Heart left ventricle (tissue), 16 donors: Measurements from ENCODE around the gene CEP85. TPM values are rescaled to one million over a fixed set of nuclear protein-coding genes. Genes with fewer than 3 reads are reported as not detected.
A peak's percentile ranks its signal among the peaks of the same experiment; 100 is the strongest.

Source experiments
- ATAC-seq, 4 donors: fragments of 200-7000 bp; cut with Tn5 transposase; one replicate each; pipeline ENCODE4 v1.9.1; 2020 to 2022; ENCODE audit warnings: moderate library complexity in 4 of 4, mild to moderate bottlenecking in 3 of 4, moderate number of reproducible peaks in 1 of 4
- DNase-seq, 5 donors: peaks; one replicate each; pipeline ENCODE4 v3.0.0-alpha.2; 2020
- H3K27ac ChIP-seq, 12 donors: fragments of 200-600 bp; sonication (generic) in 4 of 12; one replicate each; pipeline versions ENCODE4 v1.5.0 to v1.8.0; 2016 to 2022; ENCODE audit warnings: mild to moderate bottlenecking in 2 of 12
- H3K27me3 ChIP-seq, 9 donors: fragments of 200-600 bp; sonication (generic) in 2 of 9; one replicate each; pipeline versions ENCODE4 v1.5.1 to v1.8.0; 2016 to 2022; ENCODE audit warnings: mild to moderate bottlenecking in 3 of 9
- H3K36me3 ChIP-seq, 9 donors: fragments of 200-600 bp; sonication (generic) in 2 of 9; one replicate each; pipeline versions ENCODE4 v1.5.0 to v1.8.0; 2018 to 2022; ENCODE audit warnings: mild to moderate bottlenecking in 2 of 9
- H3K4me1 ChIP-seq, 12 donors: fragments of 200-600 bp; sonication (generic) in 4 of 12; one replicate each; pipeline versions ENCODE4 v1.5.0 to v1.8.0; 2016 to 2022; ENCODE audit warnings: mild to moderate bottlenecking in 3 of 12
- H3K4me3 ChIP-seq, 12 donors: fragments of 200-600 bp; sonication (generic) in 4 of 12; one replicate each; pipeline versions ENCODE4 v1.5.0 to v1.8.0; 2017 to 2022; ENCODE audit warnings: mild to moderate bottlenecking in 9 of 12, moderate library complexity in 4 of 12
- H3K9me3 ChIP-seq, 12 donors: fragments of 200-600 bp; sonication (generic) in 4 of 12; one replicate each; pipeline versions ENCODE4 v1.5.0 to v1.8.0; 2016 to 2022; ENCODE audit warnings: mild to moderate bottlenecking in 1 of 12
- CTCF ChIP-seq, 12 donors: fragments of 200-600 bp; sonication (generic) in 4 of 12; IDR thresholded peaks; one replicate each; pipeline versions ENCODE4 v1.5.0 to v1.8.0; 2018 to 2022; ENCODE audit warnings: antibody characterized with exemption in 12 of 12, mild to moderate bottlenecking in 5 of 12
- POLR2A ChIP-seq, 2 donors: fragments of 450-650 bp; IDR thresholded peaks; one replicate each; pipeline ENCODE4 v1.6.1; 2017; ENCODE audit warnings: antibody characterized with exemption in 2 of 2, mild to moderate bottlenecking in 2 of 2, moderate library complexity in 2 of 2
- WGBS, 4 donors: extraction: QIAGEN DNeasy Blood & Tissue Kit in 2 of 4; methylation state at CpG; one replicate each; pipeline versions ENCODE4 v1.1.5 to v1.1.7; 2013 to 2018; 5-methylcytosine and 5-hydroxymethylcytosine counted together
- intact Hi-C, 10 donors: fragments of 100-400 bp; cut with DNase I; formaldehyde crosslinking; loops; one replicate each; pipeline versions ENCODE4 v1.11.1 to v1.14.2; 2022
- polyA plus RNA-seq, 2 donors: library from polyadenylated mRNA; stranded (reverse); fragments of 200-250 nt; gene quantifications; one replicate each; pipeline ENCODE4 v1.2.3, GENCODE V29; 2013
- total RNA-seq, 9 donors: library from RNA; depleted of rRNA in 2 of 9; stranded (reverse); fragments of >200 nt in 2 of 9; fragmentation: NEBNext Ultra II Directional in 3 of 9; extraction: Animal tissue kit (Norgen Biotek cat#: 25700) in 3 of 9; gene quantifications; one replicate each; pipeline versions ENCODE4 v1.1.0 to v1.2.4, GENCODE V29; 2016 to 2023
- donor health status: ischemic (EF 13 %, LVEDD 7.1; RV severe dilation, severe dysfunction).
- donor health status: healthy with polysubstance abuse.
- donor health status: DM: no; HTN: yes; CAD: no.
- donor health status: DM: no; HTN: no; CAD: no.
- donor health status: ischemic (EF 25% LVEDD 6.9; RV normal size, moderate dysfunction).
- donor health status: ischemic (EF 25% LVEDD 5.7; RV mildly dilated, moderate dysfunction).
- donor health status: healthy.
- donor health status: DM: yes; HTN: yes; CAD: no.
- donor health status: ischemic (EF 35%, LVEDD 5.7; RV mildly dilated, moderate dysfunction).
- donor health status: nonischemic (EF 11% LVEDD 7.7; RV severe dilation, severe dysfunction).
- donor health status: DM: yes; HTN: yes; CAD: no.
- donor health status: PGD.
- donor health status: ischemic (EF 29% LVEDD 5.4; RV normal size, mild dysfunction).
- donor health status: nonischemic (EF 23%, LVEDD 6.1; RV moderate dilation, normal function).

Gene CEP85
- total and polyA plus RNA-seq, 11 donors = 13.4 to 180 (median 41.6) TPM

GRCh38 chr1:26191739-26192138 is 42.3 kb upstream of the CEP85 start:
- H3K9me3 ChIP-seq = no peaks in the 10 kb centered on the region
- DNase-seq = no peak
- intact Hi-C loops = no loop called here
- H3K27me3 ChIP-seq = no peaks in the 10 kb centered on the region
- no peaks in the 10 kb centered on the region for H3K4me1 ChIP-seq
- peak in 1 of 4 donors; percentile 30 for ATAC-seq
- no peaks in the 10 kb centered on the region for H3K36me3 ChIP-seq
- 14 to 17% (median 16%) methylated on average over 3 of the region's 3 CpGs for WGBS, 4 donors
- TF ChIP-seq POLR2A (IDR thresholded peaks at IDR 0.05) = no peak
- TF ChIP-seq CTCF (IDR thresholded peaks at IDR 0.05) = no peak
- no peak overlapping the region for H3K27ac ChIP-seq
- no peak overlapping the region for H3K4me3 ChIP-seq

GRCh38 chr1:26195805-26196204 is 38.2 kb upstream of the CEP85 start:
- no peaks in the 10 kb centered on the region for H3K36me3 ChIP-seq
- no peak for ATAC-seq
- WGBS, 4 donors = 63 to 96% (median 80%) methylated on average over 3 of the region's 3 CpGs
- no peak for TF ChIP-seq CTCF (IDR thresholded peaks at IDR 0.05)
- no peak for TF ChIP-seq POLR2A (IDR thresholded peaks at IDR 0.05)
- no peaks in the 10 kb centered on the region for H3K27me3 ChIP-seq
- H3K4me1 ChIP-seq = no peaks in the 10 kb centered on the region
- intact Hi-C loops = no loop called here
- DNase-seq = no peak
- H3K4me3 ChIP-seq = no peak overlapping the region
- no peak overlapping the region for H3K27ac ChIP-seq
- H3K9me3 ChIP-seq = no peaks in the 10 kb centered on the region

- no peak for DNase-seq
- H3K36me3 ChIP-seq = no peaks in the 10 kb centered on the region
- TF ChIP-seq POLR2A (IDR thresholded peaks at IDR 0.05) (no peak), CTCF (IDR thresholded peaks at IDR 0.05) (no peak)
- no peak overlapping the region for H3K27ac ChIP-seq
- H3K4me1 ChIP-seq = peaks cover 0 to 15% (median 0%) of the 10 kb centered on the region in 12 donors
- H3K27me3 ChIP-seq = no peaks in the 10 kb centered on the region
- WGBS, 4 donors = 84 to 95% (median 91%) methylated on average over 3 of the region's 3 CpGs
- no peak for ATAC-seq
- H3K4me3 ChIP-seq = no peak overlapping the region
- intact Hi-C loops = no loop called here
- no peaks in the 10 kb centered on the region for H3K9me3 ChIP-seq
These were observed 36.7 kb upstream of the CEP85 start for GRCh38 chr1:26197301-26197700.

- WGBS, 4 donors = 86 to 91% (median 89%) methylated on average over 9 to 11 of the region's 11 CpGs
- no peak overlapping the region for H3K4me3 ChIP-seq
- ATAC-seq (no peak), DNase-seq (no peak)
- H3K4me1 ChIP-seq = peaks cover 0 to 17% (median 0%) of the 10 kb centered on the region in 12 donors
- intact Hi-C loops = no loop called here
- H3K36me3 ChIP-seq = no peaks in the 10 kb centered on the region
- no peak overlapping the region for H3K27ac ChIP-seq
- no peak for TF ChIP-seq POLR2A (IDR thresholded peaks at IDR 0.05)
- TF ChIP-seq CTCF (IDR thresholded peaks at IDR 0.05) = no peak
- H3K27me3 ChIP-seq = no peaks in the 10 kb centered on the region
- no peaks in the 10 kb centered on the region for H3K9me3 ChIP-seq
These were observed 36.2 kb upstream of the CEP85 start for GRCh38 chr1:26197813-26198212.
